NOMO-1 (cell line): ENCODE results near the gene KRTDAP.

ENCODE experiments used
- DNase-seq, 2 experiments: peaks; one replicate each; lab custom pipeline; 2025; ENCODE audit not compliant: unreplicated experiment in 2 of 2; lab: John Stamatoyannopoulos, UW

Gene KRTDAP

DNA sequence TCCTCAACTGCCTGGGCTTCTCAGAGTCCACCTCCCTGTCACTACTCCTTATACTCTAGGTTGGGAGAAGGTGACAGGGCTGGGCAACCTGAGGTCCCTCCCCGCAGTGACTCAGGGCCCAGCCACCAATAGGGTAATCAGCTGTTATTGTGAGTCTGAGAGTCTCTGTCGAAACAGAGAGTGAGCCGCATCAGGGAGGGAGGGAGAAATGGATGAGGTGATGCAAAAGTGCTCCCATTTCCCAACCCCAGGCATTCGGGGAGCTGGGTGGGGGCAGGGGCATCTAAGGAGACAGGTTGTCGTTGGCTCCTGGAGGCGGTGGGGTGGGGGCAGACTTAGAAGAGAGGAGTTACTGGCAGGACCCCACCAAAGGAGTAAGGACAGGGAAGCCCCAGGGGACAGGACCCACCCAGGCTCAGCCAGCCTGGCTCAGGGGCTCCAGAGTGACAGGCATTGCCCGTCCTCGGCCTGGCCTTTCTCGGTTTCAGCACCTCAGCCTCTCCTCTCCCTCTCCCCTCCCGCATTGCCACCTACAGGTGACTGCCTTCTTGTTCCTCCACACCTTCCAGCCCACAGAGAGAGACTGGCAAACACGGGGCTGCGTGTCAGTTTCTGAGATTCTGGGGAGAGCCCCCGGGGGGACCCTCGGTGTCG, 23.5 kb upstream of the KRTDAP start, which contains the start of gene DMKN:
TSS of gene DMKN (minus strand) at position 22 of the 654 bp plus-strand sequence. CDS start 174 bp downstream, outside the sequence.
- no peak for DNase-seq

DNA sequence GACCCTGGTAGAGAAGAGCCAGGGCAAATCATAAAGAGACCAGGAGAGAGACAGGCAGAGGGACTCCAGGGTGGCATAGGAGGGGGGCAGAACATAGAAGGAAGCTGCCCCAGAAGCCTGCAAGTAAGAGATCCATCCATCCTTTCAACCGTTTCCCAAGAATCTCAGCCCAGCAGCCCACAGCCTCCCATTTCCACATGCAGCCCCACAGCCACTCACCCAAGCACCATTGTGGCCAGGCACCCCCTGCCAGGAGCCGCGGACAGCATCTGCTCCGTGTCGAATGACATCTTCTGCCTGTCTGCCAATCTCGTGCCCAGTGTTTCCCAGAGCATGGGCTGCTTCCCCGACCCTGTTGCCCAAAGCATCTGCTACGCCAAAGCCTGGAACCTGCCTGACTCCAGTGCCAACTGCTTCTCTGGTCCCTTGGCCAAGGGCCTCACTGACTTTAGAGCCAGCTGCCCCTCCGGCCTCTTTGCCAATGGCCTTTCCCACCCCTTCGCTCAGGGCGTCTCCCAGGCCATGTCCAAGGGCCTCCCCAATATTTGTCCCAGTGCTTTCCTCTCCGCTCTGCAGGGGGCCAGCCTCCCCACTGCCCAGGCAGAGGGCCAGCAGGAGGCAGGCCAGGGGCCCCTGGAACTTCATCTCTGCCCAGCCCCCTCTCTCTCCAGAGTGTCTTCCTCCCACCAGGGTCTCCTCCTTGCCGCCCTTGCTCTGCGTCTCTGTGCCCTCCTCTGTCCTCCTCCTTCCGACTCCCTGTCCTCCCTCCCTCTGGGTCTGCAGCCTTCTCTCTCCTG, 22.8 kb upstream of the KRTDAP start:
- no peak for DNase-seq

DNA sequence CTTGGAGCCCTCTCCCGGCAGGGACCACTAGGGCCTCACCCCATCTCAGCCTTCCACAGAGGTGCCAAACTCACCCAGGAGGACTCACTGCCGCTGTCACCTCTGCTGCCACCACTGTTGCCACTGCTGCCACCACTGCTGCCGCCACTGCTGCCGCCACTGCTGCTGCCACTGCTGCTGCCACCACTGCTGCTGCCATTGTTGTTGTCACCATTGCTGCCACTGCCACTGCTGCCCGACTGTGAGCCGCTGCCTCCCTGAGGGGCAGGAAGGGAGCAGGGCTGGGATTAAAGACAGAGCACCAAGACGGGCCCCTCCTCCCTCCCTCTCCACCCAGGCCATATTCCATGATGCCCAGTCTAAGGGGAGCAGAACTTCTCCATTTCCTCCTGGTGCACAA, 21.1 kb upstream of the KRTDAP start:
- DNase-seq: no peak

DNA sequence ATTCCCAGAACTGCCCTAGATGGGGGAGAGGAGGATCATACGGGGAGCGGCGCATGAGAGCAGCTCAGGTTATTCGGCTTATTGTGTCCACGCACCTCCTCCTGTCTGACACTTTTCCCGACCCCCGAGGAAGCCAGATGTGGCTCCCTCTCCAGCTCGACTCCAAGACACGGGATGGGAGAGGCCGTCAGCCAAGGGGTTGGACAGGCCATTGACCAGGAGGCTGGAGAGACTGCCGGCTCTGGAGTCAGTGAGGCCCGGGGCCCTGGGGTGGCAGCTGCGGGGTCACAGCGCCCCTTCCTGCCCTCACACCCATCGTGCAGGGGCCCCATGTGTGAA, 20.3 kb upstream of the KRTDAP start:
- no peak for DNase-seq

DNA sequence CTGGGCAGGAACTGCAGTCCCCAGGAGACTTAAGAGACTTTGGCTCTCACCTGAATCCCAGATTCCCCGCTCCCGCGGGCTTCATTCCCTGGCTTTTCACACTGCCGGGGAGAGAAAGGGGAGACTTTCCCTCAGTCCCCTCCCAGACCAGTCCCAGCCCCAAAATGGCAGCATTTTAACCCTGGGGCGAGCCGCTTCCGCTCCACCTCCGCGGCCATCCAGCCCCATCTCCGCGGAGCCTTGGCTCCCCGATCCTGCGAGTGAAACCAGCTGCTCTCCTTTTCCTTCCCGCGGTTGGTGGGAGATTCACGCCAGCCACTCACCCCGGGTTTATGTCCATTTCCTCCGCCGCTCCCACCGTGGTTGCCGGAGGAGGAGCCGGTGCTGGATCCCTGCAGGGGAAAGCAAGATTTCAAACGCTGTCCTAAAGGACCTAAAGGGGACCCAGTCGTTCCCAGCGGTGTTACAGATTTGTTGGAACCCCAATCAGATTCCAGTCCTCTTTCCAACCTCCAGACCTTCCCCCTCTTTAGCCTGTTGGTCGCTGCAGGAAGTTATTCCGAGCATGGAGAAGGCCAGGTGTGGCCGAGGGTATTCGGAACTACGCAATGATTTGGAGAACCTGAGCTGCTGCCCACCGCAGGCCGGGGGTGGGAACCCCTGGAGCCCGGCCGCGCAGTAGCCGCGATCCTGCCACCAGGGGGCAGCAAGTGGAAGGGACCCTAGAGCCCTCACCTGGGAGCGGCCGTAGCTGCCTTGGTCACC, 19.8 kb upstream of the KRTDAP start:
- peak; percentile 23 to 40 for DNase-seq

DNA sequence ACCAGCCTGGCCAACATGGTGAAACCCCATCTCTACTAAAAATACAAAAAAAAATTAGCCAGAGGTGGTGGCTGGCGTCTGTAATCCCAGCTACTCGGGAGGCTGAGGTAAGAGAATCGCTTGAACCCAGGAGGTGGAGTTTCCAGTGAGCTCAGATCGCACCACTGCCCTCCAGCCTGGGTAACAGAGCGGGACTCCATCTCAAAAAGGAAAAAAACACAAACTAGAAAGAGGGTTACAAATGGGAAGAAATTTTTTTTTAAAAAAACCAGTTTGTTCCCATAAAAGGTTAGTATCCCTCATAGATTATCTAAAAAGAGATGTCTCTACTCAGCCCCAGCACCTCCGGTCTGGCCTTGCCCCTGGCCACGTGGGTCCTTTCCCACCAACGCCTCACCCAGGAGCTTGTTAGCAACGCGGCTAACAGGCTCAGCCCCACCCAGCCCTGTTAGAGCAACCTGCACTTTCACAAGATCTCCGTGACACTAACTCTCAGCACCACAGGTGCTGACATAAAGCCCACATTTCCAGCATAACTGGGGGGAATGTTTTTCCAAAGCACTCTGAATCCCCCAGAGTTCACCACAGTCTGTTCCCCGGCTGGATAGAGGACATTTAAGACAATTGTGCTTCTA, 18.9 kb upstream of the KRTDAP start:
- DNase-seq: no peak

DNA sequence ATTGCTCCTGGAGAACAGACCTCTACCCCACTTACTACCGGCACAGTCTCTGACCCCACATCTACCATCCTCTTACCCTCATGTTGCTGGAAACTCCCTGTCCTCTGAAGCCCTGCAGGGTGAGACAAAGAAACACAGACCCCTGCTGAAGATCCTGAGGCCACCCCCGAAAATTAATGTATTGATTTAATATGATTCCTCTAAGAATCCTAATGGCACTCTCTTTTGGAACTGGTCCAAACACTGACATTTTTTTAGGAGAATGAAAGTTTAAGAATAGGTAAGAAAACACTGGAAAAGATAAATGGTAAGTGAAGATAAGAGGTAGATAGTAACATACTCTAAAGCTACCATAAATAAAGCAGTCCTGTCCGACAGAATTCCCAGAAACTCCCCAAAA, 17.9 kb upstream of the KRTDAP start:
- no peak for DNase-seq

DNA sequence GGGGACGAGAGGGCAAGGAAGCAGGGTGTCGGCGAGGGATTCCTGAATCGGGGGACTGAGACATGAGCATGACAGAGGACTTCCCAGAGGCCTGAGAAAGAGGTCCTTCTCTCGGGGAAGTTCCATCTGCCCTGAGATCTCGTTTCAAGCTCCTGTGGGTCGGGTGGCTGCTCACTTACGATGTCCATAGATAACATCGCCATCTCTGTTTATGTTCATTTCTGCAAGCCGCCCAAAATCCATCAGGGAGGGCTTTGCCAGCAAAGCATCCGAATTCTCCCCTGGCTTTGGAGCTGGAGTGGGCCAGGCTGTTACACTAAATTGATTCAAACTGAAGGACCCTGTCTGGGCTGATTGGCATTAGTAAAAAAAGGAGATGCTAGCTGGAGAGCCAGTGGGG, 17.3 kb upstream of the KRTDAP start:
- DNase-seq: no peak

DNA sequence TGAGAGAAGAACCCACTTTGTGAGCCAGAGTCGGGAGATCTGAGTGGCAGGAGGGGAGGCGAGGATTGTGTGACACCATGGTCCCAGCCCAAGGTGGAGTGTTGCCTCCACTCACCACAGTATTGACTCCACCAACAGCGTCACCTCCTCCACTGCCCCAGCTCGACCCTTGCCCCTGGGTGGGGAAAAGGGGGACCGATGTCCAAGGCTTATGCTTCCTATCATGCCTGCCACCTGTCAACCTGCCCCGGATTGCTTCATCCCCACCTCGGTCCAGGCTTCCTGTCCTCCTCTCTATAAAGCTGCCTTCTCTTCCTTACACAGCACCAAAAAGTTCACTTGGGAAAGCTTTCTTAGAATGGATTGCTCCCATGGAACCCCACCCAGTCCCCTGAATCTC, 15.7 kb upstream of the KRTDAP start:
- no peak for DNase-seq

DNA sequence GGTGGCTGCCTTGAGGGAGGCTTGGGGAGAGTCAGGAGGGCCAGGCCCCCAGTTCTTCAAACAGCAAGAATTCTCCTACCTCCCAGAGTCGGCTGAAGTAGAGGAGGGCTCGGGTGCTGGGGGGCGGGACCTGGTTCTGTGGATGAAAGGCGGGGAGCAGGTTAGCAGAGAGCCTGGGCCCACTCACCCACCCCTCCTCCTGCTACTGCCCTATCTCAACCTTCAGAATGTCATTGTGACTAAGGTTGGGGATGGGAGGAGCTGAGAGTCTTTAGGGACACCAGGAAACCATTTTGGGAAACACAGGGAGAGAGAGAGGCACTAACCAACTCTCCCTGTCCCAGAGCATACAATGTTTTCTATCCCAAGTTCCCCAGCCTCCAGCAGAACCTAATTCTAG, 12.5 kb upstream of the KRTDAP start:
- no peak for DNase-seq

DNA sequence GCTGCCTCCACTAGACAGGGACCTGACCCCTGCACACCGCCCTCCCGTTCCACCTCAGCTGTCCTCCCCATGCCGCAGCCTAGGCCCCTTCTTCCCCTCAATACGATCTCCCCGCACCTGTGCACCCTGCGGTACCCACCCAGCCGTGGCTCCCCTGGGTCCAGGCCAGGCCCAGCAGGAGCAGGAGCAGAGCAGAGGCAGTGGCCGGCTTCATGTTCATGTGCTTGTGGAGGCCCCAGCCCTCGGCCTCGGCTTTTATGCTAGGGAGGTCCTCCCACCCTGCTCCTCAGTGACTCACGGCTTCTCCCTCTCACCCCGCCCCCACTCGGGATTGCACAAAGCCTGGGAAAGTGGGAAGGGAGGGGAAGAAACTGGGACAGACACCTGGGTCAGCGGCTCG, 11.4 kb upstream of the KRTDAP start:
- DNase-seq: no peak

DNA sequence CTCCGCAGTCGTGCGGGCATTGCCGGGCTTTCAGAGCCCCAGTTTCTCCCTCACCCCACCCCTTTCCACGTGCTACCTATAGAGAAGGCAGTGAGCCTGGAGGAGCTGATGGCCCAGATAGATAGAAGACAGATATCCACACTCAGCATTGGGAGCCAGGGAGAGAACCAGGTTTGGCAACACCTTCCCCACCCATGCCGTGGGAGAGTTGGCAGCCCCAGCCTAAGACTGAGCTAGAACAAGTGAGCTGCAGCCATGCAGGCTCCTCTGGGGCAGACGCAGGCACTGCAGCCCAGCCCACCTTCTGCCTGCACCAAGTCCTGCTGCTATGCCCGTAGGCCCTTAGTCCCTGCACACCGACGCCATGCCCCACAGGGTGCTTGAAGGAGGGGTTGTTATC, 10.3 kb upstream of the KRTDAP start:
- DNase-seq: no peak

DNA sequence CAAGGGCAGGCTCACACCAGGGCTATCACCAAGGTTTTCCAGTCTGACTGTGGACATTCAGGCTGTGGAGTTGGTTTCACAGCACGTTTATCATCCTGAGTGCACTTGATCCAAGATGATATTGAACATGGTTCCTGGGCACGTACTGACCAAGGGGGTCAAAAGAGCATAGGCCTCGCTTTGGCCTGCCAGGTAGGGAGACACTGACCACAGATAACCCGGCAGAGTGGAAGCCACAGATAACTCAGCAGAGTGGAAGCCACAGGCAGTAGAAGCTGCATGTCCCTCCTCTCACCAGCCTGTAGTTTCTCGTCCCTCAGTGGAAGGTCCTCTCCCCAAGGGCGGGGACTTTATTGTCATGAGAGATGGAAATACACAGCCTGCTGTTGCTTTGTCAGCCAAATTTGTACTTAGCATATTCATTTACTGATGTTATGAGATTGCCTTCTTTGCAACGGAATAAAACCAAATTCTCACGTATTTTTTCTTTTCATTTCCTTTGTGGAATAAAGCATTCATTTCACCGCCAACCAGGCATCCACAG, 8.8 kb upstream of the KRTDAP start:
- DNase-seq: no peak

DNA sequence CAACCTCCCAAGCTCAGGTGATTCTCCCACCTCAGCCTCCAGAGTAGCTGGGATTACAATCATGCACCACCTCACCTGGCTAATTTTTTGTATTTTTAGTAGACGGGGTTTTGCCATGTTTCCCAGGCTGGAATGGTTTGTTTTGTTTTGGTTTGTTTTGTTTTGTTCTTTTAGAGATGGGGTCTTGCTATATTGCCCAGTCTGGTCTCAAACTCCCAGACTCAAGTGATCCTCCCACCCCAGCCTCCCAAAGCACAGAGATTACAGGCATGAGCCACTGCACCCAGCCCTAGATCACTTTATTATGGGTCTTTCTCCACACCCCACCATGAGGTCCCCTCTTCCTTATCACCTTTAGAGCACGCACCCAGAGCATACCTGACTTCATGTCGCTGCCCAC, 8.0 kb upstream of the KRTDAP start:
- no peak for DNase-seq

DNA sequence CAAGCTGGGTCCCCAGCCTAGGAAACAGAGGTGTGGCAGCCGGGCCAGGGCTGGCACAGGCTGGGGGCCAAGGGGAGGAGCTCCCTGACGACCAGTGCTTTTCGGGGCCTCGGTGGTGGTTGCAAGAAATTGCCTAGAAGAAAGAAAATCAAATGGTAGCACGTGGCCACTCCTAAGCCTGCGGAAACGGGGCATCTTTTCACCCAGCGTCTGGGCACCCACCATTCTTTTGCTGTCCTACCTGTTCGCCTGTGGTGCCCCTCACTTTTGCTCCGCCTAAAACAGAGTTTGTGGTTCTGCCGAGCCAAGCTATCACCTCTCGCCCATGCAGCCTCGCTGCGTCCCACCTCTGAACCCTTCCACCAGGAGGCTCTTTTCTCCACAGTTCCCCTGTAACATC, 7.1 kb upstream of the KRTDAP start:
- DNase-seq: no peak

DNA sequence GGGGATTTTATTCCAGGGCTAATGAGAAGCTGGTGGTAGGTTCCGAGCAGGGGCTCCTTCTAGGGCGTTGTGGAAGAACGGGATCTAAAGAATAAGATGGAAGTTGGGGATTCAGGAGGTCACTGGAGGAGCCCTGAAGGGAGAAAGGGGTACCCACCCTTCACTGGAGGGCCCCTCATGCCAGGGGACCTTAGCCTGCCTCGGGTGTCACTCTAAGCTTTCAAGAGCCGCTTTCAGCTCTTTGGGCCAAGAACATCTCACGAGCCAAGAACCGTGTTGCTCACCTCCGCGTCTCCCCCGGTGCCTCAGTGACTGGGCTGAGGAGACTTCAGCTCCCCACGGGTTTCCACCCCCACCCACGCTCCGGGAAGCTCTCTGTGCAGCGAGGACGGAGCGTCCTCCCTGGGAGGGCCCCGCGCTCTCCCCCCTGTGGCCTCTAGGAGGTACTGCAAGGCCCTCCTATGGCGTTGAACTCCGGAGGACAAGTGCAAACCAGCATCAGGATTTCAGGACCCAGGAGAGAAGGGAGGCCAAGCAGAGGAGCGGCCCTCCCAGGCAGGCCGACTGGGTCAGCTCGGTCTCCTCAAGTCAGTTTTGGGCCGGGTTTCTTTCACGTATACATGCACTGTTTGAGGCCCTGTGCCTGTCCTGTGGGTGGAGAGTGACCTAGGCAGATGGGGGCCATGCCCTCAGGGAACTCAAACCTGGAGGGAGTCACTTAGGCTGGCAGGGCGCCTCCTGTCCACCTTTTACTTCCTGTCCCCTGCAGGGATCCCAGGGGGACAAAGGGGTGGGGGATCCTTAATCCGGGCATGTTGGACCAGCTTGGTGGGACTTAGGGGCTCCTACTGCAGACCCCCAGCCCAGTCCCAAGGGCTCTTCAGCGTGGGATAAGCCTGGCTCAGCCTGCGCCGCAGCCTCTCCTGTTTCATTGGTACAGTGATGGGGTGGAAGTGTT, 5.1 kb upstream of the KRTDAP start:
- DNase-seq: peak; percentile 34 to 35

DNA sequence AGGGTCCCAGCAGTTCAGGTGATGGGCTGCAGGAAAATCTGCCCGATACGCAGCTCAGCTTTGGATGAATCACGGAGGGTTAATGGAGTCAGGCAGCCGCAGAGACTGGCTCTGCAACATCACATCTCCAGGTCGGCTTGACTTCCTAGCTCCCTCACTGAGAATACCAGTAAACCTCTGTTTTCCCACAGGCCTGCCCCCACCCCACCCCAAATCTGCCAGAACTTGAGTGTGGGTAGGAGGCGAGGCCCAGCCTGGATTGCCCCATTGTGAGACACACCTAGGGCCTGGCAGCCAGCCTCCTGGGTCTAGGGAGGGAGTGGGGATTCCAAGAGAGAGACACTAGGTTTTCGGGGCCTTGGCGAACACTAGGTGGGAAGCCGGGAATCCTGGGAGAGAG, 3.7 kb upstream of the KRTDAP start:
- DNase-seq: no peak

DNA sequence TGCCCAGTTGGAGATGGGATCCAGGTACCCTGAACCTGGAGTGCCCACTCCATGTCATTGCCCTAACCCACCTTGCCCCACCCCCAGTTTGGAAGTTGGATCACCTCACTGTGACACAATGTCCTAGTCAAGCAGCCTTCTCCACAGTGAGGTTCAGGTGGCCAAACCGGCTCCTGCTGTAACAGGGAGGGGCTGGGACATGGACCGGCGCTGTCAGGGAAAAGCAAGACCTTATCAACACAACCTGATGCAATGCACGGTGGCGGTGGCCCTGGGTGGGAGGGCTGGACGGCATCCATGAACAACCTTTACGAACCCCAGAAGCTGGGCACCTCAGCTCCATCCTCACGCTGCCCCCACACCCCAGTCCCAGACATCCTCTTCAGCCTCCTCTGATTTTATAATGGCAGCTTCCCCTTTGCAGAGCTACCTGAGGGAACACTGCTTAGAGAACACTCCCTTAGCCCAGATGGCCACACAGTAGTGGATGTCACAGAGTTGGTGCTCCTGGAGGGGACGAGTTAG, 1.6 kb upstream of the KRTDAP start:
- no peak for DNase-seq

DNA sequence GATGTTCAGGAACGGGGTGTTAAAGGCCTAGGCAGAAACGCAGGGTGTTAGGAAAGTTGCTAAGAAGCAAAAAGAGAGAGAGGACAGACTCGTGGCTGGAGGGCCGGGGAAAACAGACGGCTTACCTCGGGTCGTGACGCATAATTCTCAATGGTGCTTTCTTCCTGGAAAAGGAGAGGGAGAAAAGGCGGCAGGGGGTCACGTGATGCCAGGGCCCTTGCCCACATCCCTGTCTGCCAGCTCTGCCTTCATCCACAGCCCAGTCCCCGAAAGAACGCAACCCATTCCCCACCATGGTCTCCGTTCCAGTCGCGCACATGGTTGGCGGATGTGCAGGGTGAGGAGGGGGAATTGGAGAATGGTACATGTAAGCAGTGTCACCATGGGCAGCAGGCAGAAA, 1.6 kb downstream of the KRTDAP start:
- no peak for DNase-seq
